Measurements from ENCODE around the gene PTPN20. TPM values are rescaled to one million over a fixed set of nuclear protein-coding genes. Genes with fewer than 3 reads are reported as not detected.

Gene PTPN20
- polyA plus RNA-seq, 2 of the 4 experiments (the other 2 are of a cell fraction), result 5.3 to 8.1 TPM

DNA sequence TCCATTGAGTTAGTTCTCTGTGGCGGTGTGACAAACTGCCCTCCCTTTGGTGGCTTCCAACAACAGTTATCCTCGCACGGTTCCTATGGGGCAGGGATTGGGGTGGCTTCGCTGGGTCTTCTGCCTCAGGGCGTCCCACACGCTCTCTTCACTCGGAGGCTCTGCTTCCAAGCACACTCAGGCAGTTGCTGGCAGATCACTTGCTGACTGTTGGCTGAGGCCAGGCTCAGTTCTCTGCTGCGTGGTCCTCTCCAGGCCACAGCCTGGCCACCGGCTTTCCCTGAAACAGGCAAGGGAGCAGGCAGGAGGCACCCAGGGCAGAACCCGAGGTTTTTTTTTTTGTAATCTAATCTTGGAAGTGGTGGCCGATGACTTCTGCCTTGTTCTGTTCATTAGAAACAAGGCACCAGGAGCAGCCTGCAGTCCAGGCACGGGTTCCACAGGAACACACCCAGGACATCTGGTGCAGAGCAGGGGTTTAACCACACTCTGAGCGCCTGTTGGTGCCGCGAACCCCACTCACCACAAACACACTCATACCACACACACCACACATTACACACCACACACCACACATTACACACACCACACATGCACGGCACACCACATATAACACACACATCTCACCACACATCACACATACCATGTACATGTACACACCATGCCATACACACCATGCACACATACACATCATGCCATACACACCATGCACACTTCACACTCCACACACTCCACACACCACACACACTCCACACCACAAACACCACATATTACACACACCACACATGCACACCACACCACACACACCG lies 112.2 kb downstream of the PTPN20 start:
- POLR2A ChIA-PET, result no interaction called here
- no peak overlapping the region for H3K27ac ChIP-seq
- ATAC-seq (no peak), FAIRE-seq (no peak), DNase-seq (ENCODE audit: low read depth in 1 of 2, low spot score in 1 of 2) (no peak)
- 79% methylated on average over 17 of the region's 17 CpGs for WGBS (ENCODE audit: missing lambda C conversion rate)
- H3K4me2 ChIP-seq, result no peak overlapping the region
- H3K9me3 ChIP-seq, result 0 out of 3 replicates have a peak, but pooled peaks cover 4% of the 10 kb centered on the region
- no peaks in the 10 kb centered on the region for H3K4me1 ChIP-seq
- TF ChIP-seq ZSCAN20 (CRISPR knock-in tag; IDR thresholded peaks at IDR 0.05), result no peak
- TF ChIP-seq HEYL (CRISPR knock-in tag; IDR thresholded peaks at IDR 0.05), result no peak
- TF ChIP-seq, protein P1, sequence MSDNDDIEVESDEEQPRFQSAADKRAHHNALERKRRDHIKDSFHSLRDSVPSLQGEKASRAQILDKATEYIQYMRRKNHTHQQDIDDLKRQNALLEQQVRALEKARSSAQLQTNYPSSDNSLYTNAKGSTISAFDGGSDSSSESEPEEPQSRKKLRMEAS (IDR thresholded peaks at IDR 0.05), result no peak
- TF ChIP-seq, protein P2, sequence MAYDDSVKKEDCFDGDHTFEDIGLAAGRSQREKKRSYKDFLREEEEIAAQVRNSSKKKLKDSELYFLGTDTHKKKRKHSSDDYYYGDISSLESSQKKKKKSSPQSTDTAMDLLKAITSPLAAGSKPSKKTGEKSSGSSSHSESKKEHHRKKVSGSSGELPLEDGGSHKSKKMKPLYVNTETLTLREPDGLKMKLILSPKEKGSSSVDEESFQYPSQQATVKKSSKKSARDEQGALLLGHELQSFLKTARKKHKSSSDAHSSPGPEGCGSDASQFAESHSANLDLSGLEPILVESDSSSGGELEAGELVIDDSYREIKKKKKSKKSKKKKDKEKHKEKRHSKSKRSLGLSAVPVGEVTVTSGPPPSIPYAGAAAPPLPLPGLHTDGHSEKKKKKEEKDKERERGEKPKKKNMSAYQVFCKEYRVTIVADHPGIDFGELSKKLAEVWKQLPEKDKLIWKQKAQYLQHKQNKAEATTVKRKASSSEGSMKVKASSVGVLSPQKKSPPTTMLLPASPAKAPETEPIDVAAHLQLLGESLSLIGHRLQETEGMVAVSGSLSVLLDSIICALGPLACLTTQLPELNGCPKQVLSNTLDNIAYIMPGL (CRISPR knock-in tag; IDR thresholded peaks at IDR 0.05; ENCODE audit: borderline replicate concordance), result no peak
- no peak for TF ChIP-seq MAZ (IDR thresholded peaks at IDR 0.05; ENCODE audit: borderline replicate concordance, low read depth, low read length)
- TF ChIP-seq JUN (IDR thresholded peaks at IDR 0.05), result no peak
- no peak for TF ChIP-seq MAFK (IDR thresholded peaks at IDR 0.05; ENCODE audit: partially characterized antibody)
- no peak for TF ChIP-seq HOXA7 (CRISPR knock-in tag; IDR thresholded peaks at IDR 0.05)
- no peak for TF ChIP-seq NFE2L2 (conservative IDR thresholded peaks at IDR 0.05; ENCODE audit: low read length)
- TF ChIP-seq, protein P3, sequence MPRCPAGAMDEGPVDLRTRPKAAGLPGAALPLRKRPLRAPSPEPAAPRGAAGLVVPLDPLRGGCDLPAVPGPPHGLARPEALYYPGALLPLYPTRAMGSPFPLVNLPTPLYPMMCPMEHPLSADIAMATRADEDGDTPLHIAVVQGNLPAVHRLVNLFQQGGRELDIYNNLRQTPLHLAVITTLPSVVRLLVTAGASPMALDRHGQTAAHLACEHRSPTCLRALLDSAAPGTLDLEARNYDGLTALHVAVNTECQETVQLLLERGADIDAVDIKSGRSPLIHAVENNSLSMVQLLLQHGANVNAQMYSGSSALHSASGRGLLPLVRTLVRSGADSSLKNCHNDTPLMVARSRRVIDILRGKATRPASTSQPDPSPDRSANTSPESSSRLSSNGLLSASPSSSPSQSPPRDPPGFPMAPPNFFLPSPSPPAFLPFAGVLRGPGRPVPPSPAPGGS (IDR thresholded peaks at IDR 0.05), result no peak
- no peak for TF ChIP-seq RFX5 (IDR thresholded peaks at IDR 0.05)
- no peak for TF ChIP-seq TFCP2L1 (CRISPR knock-in tag; IDR thresholded peaks at IDR 0.05)
- TF ChIP-seq NR3C1 (IDR thresholded peaks at IDR 0.05), result no peak
- TF ChIP-seq, protein P4, sequence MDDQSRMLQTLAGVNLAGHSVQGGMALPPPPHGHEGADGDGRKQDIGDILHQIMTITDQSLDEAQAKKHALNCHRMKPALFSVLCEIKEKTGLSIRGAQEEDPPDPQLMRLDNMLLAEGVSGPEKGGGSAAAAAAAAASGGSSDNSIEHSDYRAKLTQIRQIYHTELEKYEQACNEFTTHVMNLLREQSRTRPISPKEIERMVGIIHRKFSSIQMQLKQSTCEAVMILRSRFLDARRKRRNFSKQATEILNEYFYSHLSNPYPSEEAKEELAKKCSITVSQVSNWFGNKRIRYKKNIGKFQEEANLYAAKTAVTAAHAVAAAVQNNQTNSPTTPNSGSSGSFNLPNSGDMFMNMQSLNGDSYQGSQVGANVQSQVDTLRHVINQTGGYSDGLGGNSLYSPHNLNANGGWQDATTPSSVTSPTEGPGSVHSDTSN (IDR thresholded peaks at IDR 0.05), result no peak
- no peak for TF ChIP-seq KDM5A (IDR thresholded peaks at IDR 0.05)
- TF ChIP-seq FOSB (CRISPR knock-in tag; IDR thresholded peaks at IDR 0.05), result no peak
- no peak for TF ChIP-seq SREBF2 (IDR thresholded peaks at IDR 0.05)
- TF ChIP-seq, protein P5, sequence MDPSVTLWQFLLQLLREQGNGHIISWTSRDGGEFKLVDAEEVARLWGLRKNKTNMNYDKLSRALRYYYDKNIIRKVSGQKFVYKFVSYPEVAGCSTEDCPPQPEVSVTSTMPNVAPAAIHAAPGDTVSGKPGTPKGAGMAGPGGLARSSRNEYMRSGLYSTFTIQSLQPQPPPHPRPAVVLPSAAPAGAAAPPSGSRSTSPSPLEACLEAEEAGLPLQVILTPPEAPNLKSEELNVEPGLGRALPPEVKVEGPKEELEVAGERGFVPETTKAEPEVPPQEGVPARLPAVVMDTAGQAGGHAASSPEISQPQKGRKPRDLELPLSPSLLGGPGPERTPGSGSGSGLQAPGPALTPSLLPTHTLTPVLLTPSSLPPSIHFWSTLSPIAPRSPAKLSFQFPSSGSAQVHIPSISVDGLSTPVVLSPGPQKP (IDR thresholded peaks at IDR 0.05; ENCODE audit: low read depth, low read length), result no peak
- CTCF ChIA-PET, result interaction anchor here (1.0 to 4.1 kb wide), 11 partner anchors 12 to 309 kb away, joined by 3 to 131 read pairs (median 18); no protein-coding TSS in a partner anchor
- no peak overlapping the region for H3K4me3 ChIP-seq

DNA sequence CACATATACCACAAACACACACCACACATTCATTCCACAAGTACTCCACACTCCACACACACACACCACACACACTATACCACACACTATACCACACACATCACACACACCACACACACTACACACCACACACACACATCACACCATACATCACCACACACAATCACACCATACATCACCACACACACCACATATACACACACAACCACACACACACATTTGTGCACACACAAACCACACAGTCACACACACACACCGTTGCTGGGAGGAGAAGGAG lies 112.8 kb downstream of the PTPN20 start:
- FAIRE-seq (no peak), ATAC-seq (no peak), DNase-seq (ENCODE audit: low read depth in 1 of 2, low spot score in 1 of 2) (no peak)
- no peak overlapping the region for H3K27ac ChIP-seq
- ChIA-PET POLR2A (no interaction called here), CTCF (interaction anchor here (0.7 to 4.0 kb wide), 41 partner anchors 11 to 795 kb away, joined by 3 to 131 read pairs (median 7); partner anchors contain the start of gene GDF2)
- WGBS (ENCODE audit: missing lambda C conversion rate), result 6% methylated on average over 1 of the region's 1 CpG
- H3K4me3 ChIP-seq, result no peak overlapping the region
- H3K4me2 ChIP-seq, result no peak overlapping the region
- 0 out of 3 replicates have a peak, but pooled peaks cover 4% of the 10 kb centered on the region for H3K9me3 ChIP-seq
- no peaks in the 10 kb centered on the region for H3K4me1 ChIP-seq
- TF ChIP-seq, protein P1 (IDR thresholded peaks at IDR 0.05), result no peak
- TF ChIP-seq, protein P6, sequence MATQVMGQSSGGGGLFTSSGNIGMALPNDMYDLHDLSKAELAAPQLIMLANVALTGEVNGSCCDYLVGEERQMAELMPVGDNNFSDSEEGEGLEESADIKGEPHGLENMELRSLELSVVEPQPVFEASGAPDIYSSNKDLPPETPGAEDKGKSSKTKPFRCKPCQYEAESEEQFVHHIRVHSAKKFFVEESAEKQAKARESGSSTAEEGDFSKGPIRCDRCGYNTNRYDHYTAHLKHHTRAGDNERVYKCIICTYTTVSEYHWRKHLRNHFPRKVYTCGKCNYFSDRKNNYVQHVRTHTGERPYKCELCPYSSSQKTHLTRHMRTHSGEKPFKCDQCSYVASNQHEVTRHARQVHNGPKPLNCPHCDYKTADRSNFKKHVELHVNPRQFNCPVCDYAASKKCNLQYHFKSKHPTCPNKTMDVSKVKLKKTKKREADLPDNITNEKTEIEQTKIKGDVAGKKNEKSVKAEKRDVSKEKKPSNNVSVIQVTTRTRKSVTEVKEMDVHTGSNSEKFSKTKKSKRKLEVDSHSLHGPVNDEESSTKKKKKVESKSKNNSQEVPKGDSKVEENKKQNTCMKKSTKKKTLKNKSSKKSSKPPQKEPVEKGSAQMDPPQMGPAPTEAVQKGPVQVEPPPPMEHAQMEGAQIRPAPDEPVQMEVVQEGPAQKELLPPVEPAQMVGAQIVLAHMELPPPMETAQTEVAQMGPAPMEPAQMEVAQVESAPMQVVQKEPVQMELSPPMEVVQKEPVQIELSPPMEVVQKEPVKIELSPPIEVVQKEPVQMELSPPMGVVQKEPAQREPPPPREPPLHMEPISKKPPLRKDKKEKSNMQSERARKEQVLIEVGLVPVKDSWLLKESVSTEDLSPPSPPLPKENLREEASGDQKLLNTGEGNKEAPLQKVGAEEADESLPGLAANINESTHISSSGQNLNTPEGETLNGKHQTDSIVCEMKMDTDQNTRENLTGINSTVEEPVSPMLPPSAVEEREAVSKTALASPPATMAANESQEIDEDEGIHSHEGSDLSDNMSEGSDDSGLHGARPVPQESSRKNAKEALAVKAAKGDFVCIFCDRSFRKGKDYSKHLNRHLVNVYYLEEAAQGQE (IDR thresholded peaks at IDR 0.05), result no peak
- TF ChIP-seq NPAS2 (CRISPR knock-in tag; IDR thresholded peaks at IDR 0.05; ENCODE audit: borderline replicate concordance), result no peak
- TF ChIP-seq MYC (IDR thresholded peaks at IDR 0.05; ENCODE audit: borderline replicate concordance, low read length), result no peak
- TF ChIP-seq, protein P4 (IDR thresholded peaks at IDR 0.05), result no peak
- no peak for TF ChIP-seq KDM5A (IDR thresholded peaks at IDR 0.05)
- TF ChIP-seq FOSB (CRISPR knock-in tag; IDR thresholded peaks at IDR 0.05), result no peak
- TF ChIP-seq SREBF2 (IDR thresholded peaks at IDR 0.05), result no peak
- no peak for TF ChIP-seq ZC3H11A (IDR thresholded peaks at IDR 0.05)
- TF ChIP-seq NR3C1 (IDR thresholded peaks at IDR 0.05), result no peak
- TF ChIP-seq MAZ (IDR thresholded peaks at IDR 0.05; ENCODE audit: borderline replicate concordance, low read depth, low read length), result no peak
- TF ChIP-seq NFE2L2 (conservative IDR thresholded peaks at IDR 0.05; ENCODE audit: low read length), result no peak
- TF ChIP-seq, protein P7, sequence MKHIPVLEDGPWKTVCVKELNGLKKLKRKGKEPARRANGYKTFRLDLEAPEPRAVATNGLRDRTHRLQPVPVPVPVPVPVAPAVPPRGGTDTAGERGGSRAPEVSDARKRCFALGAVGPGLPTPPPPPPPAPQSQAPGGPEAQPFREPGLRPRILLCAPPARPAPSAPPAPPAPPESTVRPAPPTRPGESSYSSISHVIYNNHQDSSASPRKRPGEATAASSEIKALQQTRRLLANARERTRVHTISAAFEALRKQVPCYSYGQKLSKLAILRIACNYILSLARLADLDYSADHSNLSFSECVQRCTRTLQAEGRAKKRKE (CRISPR knock-in tag; IDR thresholded peaks at IDR 0.05; ENCODE audit: low read depth), result no peak
